HEK293 (cell line): ENCODE data around the gene CAMP.

Source experiments
- CTCF ChIA-PET: fragments of 350-600 bp; formaldehyde crosslinking; extraction: SDS; loops from one replicate; lab custom pipeline; 2021; ENCODE audit warnings: antibody characterized with exemption; lab: Yijun Ruan, JAX
- POLR2A ChIA-PET: fragments of 300-600 bp; formaldehyde crosslinking; extraction: SDS; loops from one replicate; lab custom pipeline; 2020; ENCODE audit warnings: antibody characterized with exemption, inconsistent platforms; lab: Yijun Ruan, JAX
- H3K27ac ChIP-seq: fragments of 200-500 bp; sonication (Bioruptor generic); 2 replicates; pipeline ENCODE4 v1.5.1; 2014; ENCODE audit warnings: low read depth, low read length, control low read depth, inconsistent platforms; ENCODE audit errors: extremely low read depth
- H3K36me3 ChIP-seq, 2 experiments: fragments of 200-500 bp in 1 of 2; sonication (Bioruptor generic) in 1 of 2; 1 replicate in 1 of 2; 2 replicates in 1 of 2; pipeline ENCODE4 v1.5.1; 2014 to 2017; ENCODE audit warnings: inconsistent platforms in 2 of 2, low read length in 2 of 2; ENCODE audit not compliant: control insufficient read depth in 2 of 2, insufficient read depth in 1 of 2
- H3K4me1 ChIP-seq: fragments of 200-500 bp; sonication (Bioruptor generic); 2 replicates; pipeline ENCODE4 v1.5.1; 2014; ENCODE audit warnings: mild to moderate bottlenecking, low read length, inconsistent platforms; ENCODE audit not compliant: control insufficient read depth, insufficient read depth
- H3K4me3 ChIP-seq: 2 replicates; pipeline ENCODE4 v1.5.1; 2011; ENCODE audit warnings: low read depth, mild to moderate bottlenecking, control low read depth, low read length, moderate library complexity
- H3K9me3 ChIP-seq: fragments of 200-500 bp; sonication (Bioruptor generic); 2 replicates; pipeline ENCODE4 v1.5.1; 2014; ENCODE audit warnings: low read depth, low read length, inconsistent platforms; ENCODE audit not compliant: control insufficient read depth, insufficient read depth
- BCL6B ChIP-seq: fragments of 450-650 bp; formaldehyde crosslinking; IDR thresholded peaks from 2 replicates; pipeline ENCODE4 v1.5.1; 2017; ENCODE audit warnings: missing biosample characterization, missing genetic modification characterization
- IKZF3 ChIP-seq: fragments of 450-650 bp; IDR thresholded peaks from 2 replicates; pipeline ENCODE4 v1.5.0; 2018; ENCODE audit warnings: missing biosample characterization, mild to moderate bottlenecking, missing genetic modification characterization, moderate library complexity
- KLF1 ChIP-seq: fragments of 450-650 bp; formaldehyde crosslinking; IDR thresholded peaks from 2 replicates; pipeline ENCODE4 v1.5.1; 2016; ENCODE audit warnings: missing biosample characterization, missing genetic modification characterization
- KLF16 ChIP-seq: fragments of 450-650 bp; formaldehyde crosslinking; IDR thresholded peaks from 2 replicates; pipeline ENCODE4 v1.5.1; 2017; ENCODE audit warnings: missing biosample characterization, missing genetic modification characterization
- KLF7 ChIP-seq: fragments of 450-650 bp; formaldehyde crosslinking; IDR thresholded peaks from 2 replicates; pipeline ENCODE4 v1.5.1; 2016; ENCODE audit warnings: missing biosample characterization, missing genetic modification characterization, borderline replicate concordance
- MYNN ChIP-seq: fragments of 450-650 bp; formaldehyde crosslinking; IDR thresholded peaks from 2 replicates; pipeline ENCODE4 v1.5.1; 2016; ENCODE audit warnings: missing biosample characterization, missing genetic modification characterization, borderline replicate concordance
- SP3 ChIP-seq: fragments of 450-650 bp; formaldehyde crosslinking; IDR thresholded peaks from 2 replicates; pipeline ENCODE4 v1.5.1; 2016; ENCODE audit warnings: missing biosample characterization, missing genetic modification characterization
- SP7 ChIP-seq: fragments of 450-650 bp; formaldehyde crosslinking; IDR thresholded peaks from 2 replicates; pipeline ENCODE4 v1.5.1; 2016; ENCODE audit warnings: missing biosample characterization, missing genetic modification characterization
- TCF7L2 ChIP-seq: IDR thresholded peaks from 2 replicates; pipeline ENCODE4 v1.6.1; 2011; ENCODE audit warnings: low read depth, mild to moderate bottlenecking, inconsistent platforms, low read length, moderate library complexity, borderline replicate concordance
- TRIM28 ChIP-seq: IDR thresholded peaks from 2 replicates; pipeline ENCODE4 v1.6.1; 2011; ENCODE audit warnings: low read length, control low read depth, borderline replicate concordance
- WT1 ChIP-seq: fragments of 450-650 bp; formaldehyde crosslinking; IDR thresholded peaks from 2 replicates; pipeline ENCODE4 v1.5.1; 2016; ENCODE audit warnings: missing biosample characterization, missing genetic modification characterization
- ZBTB21 ChIP-seq: fragments of 450-650 bp; formaldehyde crosslinking; IDR thresholded peaks from 2 replicates; pipeline ENCODE4 v1.5.1; 2017; ENCODE audit warnings: missing biosample characterization, missing genetic modification characterization
- ZFHX2 ChIP-seq: fragments of 450-650 bp; formaldehyde crosslinking; conservative IDR thresholded peaks from 2 replicates; pipeline ENCODE4 v1.5.1; 2016; ENCODE audit warnings: missing biosample characterization, missing genetic modification characterization
- ZFP3 ChIP-seq: fragments of 450-650 bp; formaldehyde crosslinking; IDR thresholded peaks from 2 replicates; pipeline ENCODE4 v1.5.1; 2016; ENCODE audit warnings: low read depth, missing biosample characterization, missing genetic modification characterization
- ZIC2 ChIP-seq: fragments of 450-650 bp; formaldehyde crosslinking; IDR thresholded peaks from 2 replicates; pipeline ENCODE4 v1.5.1; 2016; ENCODE audit warnings: missing biosample characterization, missing genetic modification characterization
- ZNF112 ChIP-seq: fragments of 450-650 bp; formaldehyde crosslinking; IDR thresholded peaks from 2 replicates; pipeline ENCODE4 v1.5.0; 2017; ENCODE audit warnings: missing biosample characterization, missing genetic modification characterization
- ZNF133 ChIP-seq: fragments of 450-650 bp; formaldehyde crosslinking; IDR thresholded peaks from 2 replicates; pipeline ENCODE4 v1.5.1; 2016; ENCODE audit warnings: missing biosample characterization, missing genetic modification characterization
- ZNF155 ChIP-seq: fragments of 450-650 bp; formaldehyde crosslinking; IDR thresholded peaks from 2 replicates; pipeline ENCODE4 v1.5.1; 2016; ENCODE audit warnings: missing biosample characterization, missing genetic modification characterization
- ZNF16 ChIP-seq: fragments of 450-650 bp; formaldehyde crosslinking; IDR thresholded peaks from 2 replicates; pipeline ENCODE4 v1.5.1; 2016; ENCODE audit warnings: low read depth, missing biosample characterization, missing genetic modification characterization
- ZNF214 ChIP-seq: fragments of 450-650 bp; formaldehyde crosslinking; IDR thresholded peaks from 2 replicates; pipeline ENCODE4 v1.5.1; 2017; ENCODE audit warnings: missing biosample characterization, mild to moderate bottlenecking, missing genetic modification characterization, borderline replicate concordance
- ZNF266 ChIP-seq: fragments of 450-650 bp; formaldehyde crosslinking; IDR thresholded peaks from 2 replicates; pipeline ENCODE4 v1.5.1; 2016; ENCODE audit warnings: missing biosample characterization, missing genetic modification characterization, low read depth
- ZNF341 ChIP-seq: fragments of 450-650 bp; formaldehyde crosslinking; IDR thresholded peaks from 2 replicates; pipeline ENCODE4; 2016; ENCODE audit warnings: low read depth, missing biosample characterization, missing genetic modification characterization
- ZNF354C ChIP-seq: fragments of 450-650 bp; formaldehyde crosslinking; IDR thresholded peaks from 2 replicates; pipeline ENCODE4 v1.5.1; 2016; ENCODE audit warnings: missing biosample characterization, missing genetic modification characterization, low read depth, borderline replicate concordance
- ZNF37A ChIP-seq: fragments of 450-650 bp; IDR thresholded peaks from 2 replicates; pipeline ENCODE4 v1.5.1; 2018; ENCODE audit warnings: missing biosample characterization, missing genetic modification characterization
- ZNF416 ChIP-seq: fragments of 450-650 bp; formaldehyde crosslinking; IDR thresholded peaks from 2 replicates; pipeline ENCODE4 v1.5.1; 2016; ENCODE audit warnings: missing biosample characterization, missing genetic modification characterization
- ZNF521 ChIP-seq: fragments of 450-650 bp; formaldehyde crosslinking; IDR thresholded peaks from 2 replicates; pipeline ENCODE4 v1.5.1; 2017; ENCODE audit warnings: missing biosample characterization, mild to moderate bottlenecking, missing genetic modification characterization
- ZNF561 ChIP-seq: fragments of 450-650 bp; IDR thresholded peaks from 2 replicates; pipeline ENCODE4 v1.5.1; 2018; ENCODE audit warnings: missing biosample characterization, missing genetic modification characterization, borderline replicate concordance
- ZNF585B ChIP-seq: fragments of 450-650 bp; formaldehyde crosslinking; IDR thresholded peaks from 2 replicates; pipeline ENCODE4 v1.5.1; 2016; ENCODE audit warnings: missing biosample characterization, missing genetic modification characterization
- ZNF596 ChIP-seq: fragments of 450-650 bp; IDR thresholded peaks from 2 replicates; pipeline ENCODE4 v1.5.0; 2018; ENCODE audit warnings: missing biosample characterization, mild to moderate bottlenecking, missing genetic modification characterization, moderate library complexity
- ZNF629 ChIP-seq: fragments of 450-650 bp; formaldehyde crosslinking; IDR thresholded peaks from 2 replicates; pipeline ENCODE4 v1.5.1; 2017; ENCODE audit warnings: missing biosample characterization, missing genetic modification characterization
- ZNF654 ChIP-seq: fragments of 450-650 bp; formaldehyde crosslinking; IDR thresholded peaks from 2 replicates; pipeline ENCODE4 v1.5.1; 2016; ENCODE audit warnings: low read depth, missing biosample characterization, missing genetic modification characterization
- ZNF658 ChIP-seq: fragments of 450-650 bp; formaldehyde crosslinking; IDR thresholded peaks from 2 replicates; pipeline ENCODE4; 2016; ENCODE audit warnings: missing biosample characterization, missing genetic modification characterization
- ZNF692 ChIP-seq: fragments of 450-650 bp; formaldehyde crosslinking; IDR thresholded peaks from 2 replicates; pipeline ENCODE4 v1.5.1; 2016; ENCODE audit warnings: missing biosample characterization, missing genetic modification characterization
- ZNF701 ChIP-seq: fragments of 450-650 bp; formaldehyde crosslinking; IDR thresholded peaks from 2 replicates; pipeline ENCODE4 v1.5.1; 2016; ENCODE audit warnings: missing biosample characterization, missing genetic modification characterization
- ZNF76 ChIP-seq: fragments of 450-650 bp; formaldehyde crosslinking; IDR thresholded peaks from 2 replicates; pipeline ENCODE4; 2016; ENCODE audit warnings: low read depth, missing biosample characterization, missing genetic modification characterization, borderline replicate concordance
- ZSCAN23 ChIP-seq: fragments of 450-650 bp; formaldehyde crosslinking; IDR thresholded peaks from 2 replicates; pipeline ENCODE4 v1.5.1; 2016; ENCODE audit warnings: missing biosample characterization, missing genetic modification characterization

CAMP gene

GRCh38 chr3:48244461-48244860 is 21.2 kb downstream of the CAMP start (continued):
- peak; percentile 54; the same call in 1 of the 2 replicates for TF ChIP-seq ZNF629 (tag by site-specific recombination)
- no peak for TF ChIP-seq IKZF3
- no peak for TF ChIP-seq KLF1 (tag by site-specific recombination)
- no peak for TF ChIP-seq ZNF596 (tag by site-specific recombination)
- no peak for TF ChIP-seq ZIC2 (tag by site-specific recombination)

- no peak overlapping the region for H3K4me3 ChIP-seq
- ChIA-PET POLR2A (interaction anchor here (0.6 kb wide), 1 partner anchor 425 kb away, joined by 3 read pairs; no protein-coding TSS in a partner anchor), CTCF (interaction anchor here (0.6 to 1.6 kb wide), 2 partner anchors 51 to 191 kb away, joined by 3 to 6 read pairs; no protein-coding TSS in a partner anchor)
- H3K36me3 ChIP-seq, result peaks cover 7 to 38% of the 10 kb centered on the region in 2 experiments; a peak in 2 of 3 replicates
- no peaks in the 10 kb centered on the region for H3K4me1 ChIP-seq
- H3K27ac ChIP-seq, result no peak overlapping the region
- H3K9me3 ChIP-seq, result no peaks in the 10 kb centered on the region
- TF ChIP-seq ZNF266 (tag by site-specific recombination) (no peak), ZNF585B (tag by site-specific recombination) (no peak), ZNF692 (tag by site-specific recombination) (no peak), MYNN (tag by site-specific recombination) (no peak), KLF16 (tag by site-specific recombination) (no peak), ZNF16 (no peak), ZNF37A (tag by site-specific recombination) (no peak), ZBTB21 (tag by site-specific recombination) (no peak), ZFHX2 (no peak), SP7 (no peak), WT1 (no peak), TCF7L2 (no peak), ZNF133 (tag by site-specific recombination) (no peak), ZNF341 (tag by site-specific recombination) (no peak), ZNF155 (tag by site-specific recombination) (no peak), KLF7 (no peak), SP3 (tag by site-specific recombination) (no peak), ZNF354C (no peak), ZNF701 (no peak), ZFP3 (tag by site-specific recombination) (no peak)
- TF ChIP-seq, all 188 proteins: peak for 0
Measured at GRCh38 chr3:48245136-48245535, 21.8 kb downstream of the CAMP start.

GRCh38 chr3:48247401-48247811 is 24.1 kb downstream of the CAMP start:
- Histone ChIP-seq H3K27ac (no peak overlapping the region), H3K36me3 (peaks cover 14 to 55% of the 10 kb centered on the region in 2 experiments; a peak in 2 of 3 replicates), H3K4me3 (no peak overlapping the region), H3K4me1 (no peaks in the 10 kb centered on the region), H3K9me3 (no peaks in the 10 kb centered on the region)
- TF ChIP-seq ZNF654 (tag by site-specific recombination), result no peak
- TF ChIP-seq ZNF416 (tag by site-specific recombination), result no peak
- no peak for TF ChIP-seq BCL6B (tag by site-specific recombination)
- no peak for TF ChIP-seq ZNF76
- no peak for TF ChIP-seq TCF7L2
- no peak for TF ChIP-seq ZNF112
- no peak for TF ChIP-seq ZNF214 (tag by site-specific recombination)
- no peak for TF ChIP-seq ZNF561 (tag by site-specific recombination)
- no peak for TF ChIP-seq ZNF521 (tag by site-specific recombination)
- TF ChIP-seq TRIM28, result no peak
- no peak for TF ChIP-seq ZNF585B (tag by site-specific recombination)
- TF ChIP-seq ZSCAN23 (tag by site-specific recombination), result no peak
- TF ChIP-seq ZNF658, result no peak
- ChIA-PET CTCF (interaction anchor here (0.5 to 1.2 kb wide), 2 partner anchors 8 to 53 kb away, joined by 3 read pairs; no protein-coding TSS in a partner anchor), POLR2A (no interaction called here)
